HG03045 (cell line): ENCODE results near the gene RFNG.

ENCODE experiments used
- ATAC-seq: cut with Tn5 transposase; IDR thresholded peaks from one replicate; pipeline ENCODE4 v1.9.1; 2021; ENCODE audit warnings: mild to moderate bottlenecking, moderate library complexity; ENCODE audit not compliant: unreplicated experiment

The RFNG gene

DNA sequence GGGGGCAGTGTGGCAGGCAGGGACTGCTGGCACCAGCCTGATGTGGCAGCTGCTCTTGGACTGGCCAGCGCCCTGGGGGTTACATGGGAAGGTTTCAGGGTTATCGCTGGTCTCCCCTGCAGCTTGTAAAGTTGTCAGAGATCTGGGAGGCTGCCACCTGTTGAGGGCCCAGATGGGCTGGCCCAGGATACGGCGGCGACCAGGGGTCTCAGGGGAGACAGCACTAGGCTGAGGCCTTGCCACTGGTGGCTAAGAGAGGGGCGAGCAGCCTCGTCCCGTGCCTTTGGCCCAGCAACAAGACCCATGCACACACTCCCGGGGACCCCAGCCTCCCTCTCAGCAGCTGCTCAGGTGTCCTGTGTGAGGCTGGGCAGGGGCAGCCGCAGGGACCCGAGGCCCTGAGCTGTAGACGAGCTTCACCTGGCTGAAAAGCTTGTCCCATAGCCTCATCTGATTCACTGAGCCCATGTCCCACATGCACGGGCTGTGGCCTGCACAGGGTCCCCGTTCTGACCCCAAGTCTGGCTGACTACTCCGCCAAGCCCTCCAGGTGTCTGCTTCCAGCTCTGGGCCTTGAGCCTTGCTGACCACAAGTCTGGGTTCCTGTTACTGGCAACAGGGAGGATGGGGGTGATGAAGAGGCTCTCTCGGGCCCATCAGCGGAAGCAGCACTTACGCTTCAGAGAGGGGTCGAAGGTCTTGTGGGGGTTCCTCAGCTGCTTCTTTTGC, 7.8 kb upstream of the RFNG start:
- ATAC-seq = no peak

DNA sequence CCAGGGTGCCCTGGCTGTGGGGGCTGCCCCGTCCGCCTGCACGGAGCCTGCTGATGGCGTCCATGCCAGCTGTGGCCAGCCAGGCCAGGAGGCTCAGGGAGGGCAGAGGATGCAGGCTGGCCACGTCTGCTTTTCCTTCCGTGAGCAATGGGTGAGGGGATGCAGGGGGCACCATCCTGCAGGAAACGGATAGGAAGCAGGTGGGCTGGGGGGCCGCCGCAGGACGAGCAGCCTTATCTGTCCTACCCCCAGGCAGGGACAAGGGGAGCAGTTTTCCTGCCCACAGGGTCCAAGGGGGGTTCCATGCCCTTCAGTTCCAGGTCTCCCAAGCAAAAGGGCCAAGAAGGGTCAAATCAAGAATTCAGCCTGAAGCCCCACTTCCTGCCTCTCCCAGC, 7.2 kb upstream of the RFNG start:
- ATAC-seq = no peak

DNA sequence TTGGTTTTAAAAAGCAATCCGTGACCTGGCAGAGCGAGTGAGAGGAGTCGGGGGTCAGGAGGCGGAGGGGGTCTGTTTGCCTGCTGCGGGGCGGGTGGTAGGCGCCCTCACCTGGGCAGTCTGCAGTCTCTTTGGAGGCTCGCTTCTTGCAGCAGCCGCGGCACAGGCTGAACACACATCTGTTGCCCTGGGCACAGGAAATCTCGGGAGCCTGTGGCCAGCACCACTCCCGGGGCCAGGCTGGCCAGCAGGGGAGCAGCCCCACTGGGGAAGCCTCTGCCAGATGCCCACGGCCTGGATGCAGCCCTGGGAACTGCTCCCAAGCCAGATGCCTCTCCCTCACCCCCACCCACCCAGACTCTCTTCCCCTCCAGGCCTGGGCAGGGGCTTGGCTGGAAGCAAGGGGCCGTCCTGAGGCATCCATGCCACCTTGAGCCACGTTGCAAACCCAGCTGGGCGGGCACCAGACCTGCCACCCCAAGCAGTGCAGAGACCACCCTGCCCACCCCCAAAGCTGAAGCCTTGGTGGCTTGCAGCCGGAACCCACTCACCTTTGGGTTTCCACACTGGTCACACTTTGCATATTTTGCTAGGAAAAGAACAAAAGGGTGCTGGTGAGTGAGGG, 6.7 kb upstream of the RFNG start:
- no peak for ATAC-seq

DNA sequence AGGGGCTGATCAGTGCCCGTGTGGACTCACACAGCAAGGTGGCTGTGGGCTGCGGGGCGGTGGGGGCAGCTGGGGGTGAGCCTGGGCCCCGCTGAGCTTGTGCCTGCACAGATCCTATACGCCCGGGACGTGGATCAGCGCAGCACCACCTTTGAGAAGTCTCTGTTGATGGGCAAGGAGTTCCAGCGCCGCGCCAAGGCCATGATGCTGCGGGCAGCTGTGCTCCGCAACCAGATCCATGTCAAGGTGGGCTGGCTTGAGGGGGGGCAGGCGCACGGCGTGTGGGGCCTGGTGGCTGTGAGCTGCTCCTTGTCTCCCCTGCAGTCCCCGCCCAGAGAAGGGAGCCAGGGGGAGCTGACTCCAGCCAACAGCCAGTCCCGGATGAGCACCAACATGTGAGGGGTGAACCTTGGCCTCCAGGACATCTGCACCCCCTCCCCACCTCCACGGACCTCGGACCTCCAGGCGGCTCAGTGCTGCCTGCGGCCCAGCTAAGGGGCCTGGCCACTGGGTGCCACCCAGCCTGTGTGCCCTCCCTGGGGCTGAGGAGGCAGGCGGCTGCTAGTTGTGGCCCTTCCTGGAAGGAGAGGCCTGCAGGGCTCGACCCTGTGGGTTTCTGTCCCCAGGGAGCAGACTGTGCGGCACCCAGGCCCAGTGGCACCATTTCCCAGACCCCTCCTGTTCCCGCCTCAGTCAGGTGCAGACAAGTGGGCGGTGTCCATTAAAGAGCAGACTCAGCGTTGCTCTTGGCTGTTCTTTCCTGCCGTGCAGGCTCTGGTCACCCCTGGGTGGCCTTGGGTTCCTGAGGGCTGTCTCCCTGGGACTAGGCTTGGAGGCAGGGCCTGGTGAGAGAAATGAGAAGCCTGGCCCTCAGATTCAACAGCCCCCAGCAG, 5.4 kb upstream of the RFNG start:
- ATAC-seq = no peak

DNA sequence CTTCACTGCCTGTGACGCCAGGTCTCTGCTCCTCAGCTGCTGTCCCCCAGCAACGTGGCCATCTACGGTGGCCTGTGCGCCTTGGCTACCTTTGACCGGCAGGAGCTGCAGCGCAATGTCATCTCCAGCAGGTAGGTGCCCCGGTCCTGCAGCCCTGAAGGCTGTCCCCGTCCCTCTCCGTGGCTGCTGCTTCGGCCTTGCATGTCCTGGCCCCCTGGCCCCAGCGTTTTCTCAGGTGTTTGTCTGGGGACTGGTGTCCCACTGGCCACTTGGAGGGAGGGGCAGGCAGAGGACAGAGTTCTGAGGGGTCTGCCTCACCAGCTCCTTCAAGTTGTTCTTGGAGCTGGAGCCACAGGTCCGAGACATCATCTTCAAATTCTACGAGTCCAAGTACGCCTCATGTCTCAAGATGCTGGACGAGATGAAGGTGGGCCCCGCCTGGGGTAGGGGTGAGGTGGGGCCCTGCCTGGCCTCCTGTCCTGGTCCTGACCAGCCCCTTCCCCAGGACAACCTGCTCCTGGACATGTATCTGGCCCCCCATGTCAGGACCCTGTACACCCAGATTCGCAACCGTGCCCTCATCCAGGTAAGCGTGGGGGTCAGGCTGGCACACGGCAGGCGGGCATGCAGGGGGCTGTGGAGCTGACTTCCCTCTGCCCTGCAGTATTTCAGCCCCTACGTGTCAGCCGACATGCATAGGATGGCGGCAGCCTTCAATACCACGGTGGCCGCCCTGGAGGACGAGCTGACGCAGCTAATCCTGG, 4.5 kb upstream of the RFNG start:
- ATAC-seq = no peak

DNA sequence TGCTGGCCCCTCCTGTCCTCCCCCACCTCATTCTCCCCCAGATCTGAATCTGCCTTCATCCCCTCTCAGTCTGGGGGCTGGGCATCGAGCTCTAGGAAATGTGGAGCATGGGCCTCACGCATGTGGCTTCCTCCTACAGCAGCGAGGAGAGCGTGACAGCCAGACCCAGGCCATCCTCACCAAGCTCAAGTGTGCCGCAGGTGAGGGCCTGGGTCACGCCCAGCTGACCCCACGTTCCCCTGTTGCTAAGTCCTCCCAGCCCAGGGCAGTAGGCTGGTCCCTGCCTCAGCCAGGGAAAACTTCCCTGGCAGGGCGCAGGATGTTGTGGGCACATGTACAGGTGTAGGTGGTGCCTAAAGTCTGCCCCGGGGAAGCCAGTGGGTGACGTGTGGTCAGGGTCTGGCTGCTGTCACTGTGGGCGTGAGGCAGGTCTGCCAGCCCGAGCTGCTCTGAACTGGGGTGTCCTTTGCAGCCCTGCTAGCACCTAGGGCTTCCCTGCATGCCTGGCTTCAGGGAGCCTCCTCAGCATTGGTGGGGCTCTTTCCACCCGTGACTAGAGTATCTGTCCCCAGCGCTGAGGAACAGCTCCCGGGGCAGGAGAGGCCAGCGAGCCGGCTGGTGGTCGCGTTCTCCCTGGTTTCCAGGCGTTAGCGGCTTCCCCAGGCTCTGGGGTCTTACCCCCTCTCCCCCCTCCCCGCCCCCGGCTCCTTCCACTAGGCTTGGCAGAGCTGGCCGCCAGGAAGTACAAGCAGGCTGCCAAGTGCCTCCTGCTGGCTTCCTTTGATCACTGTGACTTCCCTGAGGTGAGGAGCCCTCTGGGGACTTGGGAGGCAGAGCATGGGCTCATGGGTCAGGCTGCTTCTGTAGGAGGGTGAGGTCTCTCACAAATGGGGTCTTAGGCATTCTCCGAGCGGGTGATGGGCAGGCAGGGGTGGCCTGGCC, 3.7 kb upstream of the RFNG start:
- no peak for ATAC-seq

DNA sequence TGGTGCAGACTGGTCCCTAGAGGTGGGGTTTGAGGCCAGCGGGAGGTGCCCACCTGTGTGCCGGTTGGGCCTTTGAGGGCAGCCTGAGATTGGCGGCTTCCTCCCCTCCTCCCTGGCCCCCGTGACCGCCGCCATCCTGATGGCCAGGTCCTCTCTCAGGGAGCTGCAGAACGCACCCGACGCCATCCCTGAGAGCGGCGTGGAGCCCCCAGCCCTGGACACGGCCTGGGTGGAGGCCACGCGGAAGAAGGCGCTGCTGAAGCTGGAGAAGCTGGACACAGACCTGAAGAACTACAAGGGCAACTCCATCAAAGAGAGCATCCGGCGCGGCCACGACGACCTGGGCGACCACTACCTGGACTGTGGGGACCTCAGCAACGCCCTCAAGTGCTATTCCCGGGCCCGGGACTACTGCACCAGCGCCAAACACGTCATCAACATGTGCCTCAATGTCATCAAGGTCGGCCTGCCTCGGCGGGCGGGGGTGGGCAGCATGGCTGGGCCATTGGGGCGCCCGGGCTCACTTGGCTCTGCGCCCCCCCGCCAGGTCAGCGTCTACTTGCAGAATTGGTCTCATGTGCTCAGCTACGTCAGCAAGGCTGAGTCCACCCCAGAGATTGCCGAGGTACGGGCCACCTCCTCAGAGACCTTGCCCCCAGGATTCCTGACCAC, 2.9 kb upstream of the RFNG start:
- ATAC-seq = no peak

DNA sequence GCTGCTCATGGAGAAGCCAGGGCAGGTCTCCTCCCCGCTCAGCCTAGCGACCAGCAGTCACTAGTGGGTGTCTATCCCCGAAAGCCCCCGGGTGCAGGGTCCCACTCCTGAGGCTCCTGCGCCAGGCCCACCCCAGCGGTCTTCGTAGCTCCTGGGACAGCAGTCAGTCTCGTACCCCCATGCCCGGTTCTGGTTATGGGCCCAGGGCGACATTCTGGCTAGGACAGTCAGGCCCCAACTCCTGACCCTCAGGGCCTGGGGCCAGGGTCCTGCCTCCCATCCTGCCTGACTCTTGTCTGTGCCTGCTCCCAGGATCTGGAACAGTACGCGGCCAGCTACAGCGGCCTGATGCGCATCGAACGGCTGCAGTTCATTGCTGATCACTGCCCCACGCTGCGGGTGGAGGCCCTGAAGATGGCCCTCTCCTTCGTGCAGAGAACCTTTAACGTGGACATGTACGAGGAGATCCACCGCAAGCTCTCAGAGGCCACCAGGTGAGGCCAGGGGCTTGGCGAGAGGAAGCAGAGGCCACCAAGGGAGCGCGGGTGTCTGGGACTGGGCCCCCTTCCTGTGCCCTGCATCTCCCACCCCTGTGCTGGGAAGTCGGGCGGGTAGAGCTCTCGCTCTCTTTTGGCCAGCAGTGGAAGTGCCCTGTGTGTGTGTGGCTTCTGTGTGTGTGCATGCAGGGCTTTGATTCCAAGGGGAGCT, 2.1 kb upstream of the RFNG start:
- ATAC-seq = no peak

DNA sequence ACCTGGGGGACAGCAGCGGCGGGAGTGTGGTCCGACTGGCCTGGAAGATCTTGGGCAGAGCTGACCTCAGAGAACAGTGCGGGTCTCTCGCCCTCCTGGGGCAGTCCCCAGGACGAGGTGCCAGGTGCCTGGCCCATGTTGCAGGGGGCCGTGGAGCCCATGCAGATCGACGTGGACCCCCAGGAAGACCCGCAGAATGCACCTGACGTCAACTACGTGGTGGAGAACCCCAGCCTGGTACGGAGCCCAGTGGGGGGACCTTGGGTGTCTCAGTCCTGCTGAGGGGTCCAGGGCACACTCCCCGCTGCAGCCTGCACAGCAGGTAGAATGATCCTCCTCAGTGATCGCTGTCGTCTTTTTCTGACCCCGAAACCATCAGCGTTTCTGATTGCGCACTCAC, 1.5 kb upstream of the RFNG start:
- no peak for ATAC-seq

DNA sequence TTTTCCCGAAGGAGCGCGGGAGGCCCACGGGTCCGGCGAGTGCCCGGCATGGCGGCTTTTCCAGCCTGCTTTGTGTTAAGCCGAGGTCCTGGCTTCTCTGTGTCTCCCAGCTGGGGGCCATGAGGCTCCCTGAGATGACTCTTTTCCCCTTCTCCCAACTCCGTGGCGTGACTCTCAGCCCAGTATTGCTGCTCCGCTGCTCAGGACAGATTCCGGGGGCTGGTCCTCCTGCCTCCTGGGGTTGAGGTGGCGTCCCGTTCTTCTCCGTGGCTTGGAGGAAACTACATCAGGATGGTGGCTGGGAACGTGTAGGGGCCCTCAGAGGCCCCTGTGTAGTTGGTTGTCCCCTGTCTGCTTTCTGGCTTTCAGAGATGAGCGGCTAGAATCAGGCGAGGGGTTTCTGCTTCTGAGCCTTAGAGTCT, 1.0 kb upstream of the RFNG start:
- ATAC-seq = no peak

DNA sequence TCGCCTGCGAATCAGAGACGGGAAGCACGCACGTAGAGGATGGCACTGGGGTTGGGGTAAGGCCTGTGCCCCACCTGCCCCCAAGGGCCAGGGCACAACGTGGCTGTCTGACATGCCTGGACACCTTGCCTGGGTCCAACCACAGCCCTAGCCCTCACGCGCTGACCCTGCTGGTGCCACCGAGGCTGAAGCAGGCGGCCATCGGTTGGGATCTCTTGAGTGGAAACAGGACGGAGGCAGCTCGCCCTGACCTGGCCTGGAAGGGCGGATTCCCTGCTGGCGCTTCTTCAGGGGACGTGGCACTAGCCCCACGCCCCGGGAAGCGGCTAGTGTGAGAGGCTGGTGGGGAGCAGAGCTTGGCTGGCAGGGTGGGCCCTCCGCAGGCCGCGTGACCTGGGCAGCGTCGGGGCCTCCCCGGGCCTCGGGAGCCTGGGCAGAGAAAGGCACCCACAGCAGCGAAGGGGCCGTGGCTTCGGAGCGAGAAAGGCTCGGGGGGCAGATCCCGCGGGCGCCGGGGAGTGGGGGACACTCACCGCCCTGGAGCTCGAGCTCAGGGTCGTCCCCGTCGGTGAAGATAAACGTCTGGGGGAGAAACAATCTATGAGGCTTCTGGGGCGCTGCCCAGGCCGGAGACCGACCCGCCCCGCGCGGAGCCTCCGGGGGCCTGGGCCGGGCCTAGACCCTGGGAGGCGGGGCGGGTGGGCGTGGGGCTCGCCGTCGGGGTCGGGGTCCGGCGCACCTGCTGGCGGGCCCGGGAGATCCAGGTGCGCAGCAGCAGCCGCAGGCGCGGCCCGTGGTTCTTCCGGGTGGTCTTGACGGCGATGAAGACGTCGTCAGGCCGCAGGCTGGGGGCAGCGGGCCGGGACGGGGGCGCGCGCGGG, 610 bp downstream of the RFNG start:
- no peak for ATAC-seq

DNA sequence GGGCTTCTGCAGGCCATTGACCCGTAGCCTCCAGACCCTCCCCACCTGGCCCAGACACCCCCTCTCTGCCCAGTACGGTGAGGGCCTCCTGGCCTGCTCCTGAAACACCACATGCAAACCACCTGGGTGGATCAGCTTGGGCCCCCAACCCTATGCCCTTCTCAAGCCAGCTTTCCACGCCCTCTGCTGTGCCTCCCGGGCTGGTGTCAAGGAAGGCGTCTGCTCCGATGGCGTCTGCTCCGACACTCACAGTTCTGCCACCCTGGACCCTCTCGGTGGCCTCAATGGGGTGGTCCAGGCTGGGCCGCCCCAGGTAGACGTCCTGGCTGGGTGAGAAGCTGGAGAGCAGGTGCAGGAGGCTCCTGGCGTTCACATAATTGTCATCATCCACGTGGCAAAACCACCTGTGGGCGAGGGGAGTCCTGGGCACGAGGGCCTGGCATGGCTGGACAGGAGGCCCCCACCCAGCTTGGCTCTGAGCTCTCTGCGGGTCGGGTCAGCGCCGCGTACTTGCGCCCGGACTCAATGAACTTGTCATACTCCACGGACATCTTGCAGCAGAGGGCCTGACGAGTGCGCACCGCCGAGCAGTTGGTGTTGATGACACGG, 1.4 kb downstream of the RFNG start:
- no peak for ATAC-seq

DNA sequence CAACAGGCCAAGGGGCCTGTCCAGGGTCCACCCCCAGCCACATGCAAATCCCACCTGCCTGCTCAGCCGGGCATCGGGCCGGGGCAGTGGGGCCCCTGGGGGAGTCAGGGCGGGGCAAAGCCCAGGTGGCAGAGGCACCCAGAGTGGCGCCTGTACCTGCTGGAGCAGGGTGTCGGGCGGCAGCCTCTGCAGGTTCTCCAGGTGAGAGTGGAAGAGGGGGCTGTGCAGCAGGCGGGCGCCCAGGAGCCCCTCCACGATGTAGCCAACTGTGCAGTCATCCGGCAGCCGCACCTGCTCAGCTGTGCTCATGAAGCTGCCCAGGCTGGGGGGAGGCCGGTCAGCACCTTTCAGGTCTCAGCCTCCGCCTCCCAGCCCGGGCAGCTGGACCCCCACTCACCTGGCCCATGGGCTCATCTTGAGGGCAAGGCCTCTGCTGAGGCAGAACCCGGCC, 2.1 kb downstream of the RFNG start:
- ATAC-seq = no peak

DNA sequence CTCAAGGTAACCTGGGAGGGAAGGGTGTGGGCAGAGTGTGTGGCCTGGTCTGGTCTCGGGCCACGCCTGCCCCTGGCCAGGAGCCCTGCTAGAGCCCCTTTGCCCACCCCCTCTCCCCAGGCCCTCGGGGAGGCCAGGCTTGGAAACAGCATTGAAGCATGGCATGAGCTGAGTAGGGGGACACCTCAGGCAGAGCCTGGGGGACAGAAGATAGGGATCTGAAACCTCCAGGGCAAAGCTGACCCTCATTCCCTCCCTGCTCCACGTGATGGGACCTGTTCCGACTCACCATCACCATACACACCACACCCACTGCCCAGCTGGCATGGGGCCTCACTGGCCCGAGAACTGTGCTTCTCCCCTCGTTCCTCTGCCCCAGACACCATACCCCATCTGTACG, 2.5 kb downstream of the RFNG start:
- no peak for ATAC-seq

DNA sequence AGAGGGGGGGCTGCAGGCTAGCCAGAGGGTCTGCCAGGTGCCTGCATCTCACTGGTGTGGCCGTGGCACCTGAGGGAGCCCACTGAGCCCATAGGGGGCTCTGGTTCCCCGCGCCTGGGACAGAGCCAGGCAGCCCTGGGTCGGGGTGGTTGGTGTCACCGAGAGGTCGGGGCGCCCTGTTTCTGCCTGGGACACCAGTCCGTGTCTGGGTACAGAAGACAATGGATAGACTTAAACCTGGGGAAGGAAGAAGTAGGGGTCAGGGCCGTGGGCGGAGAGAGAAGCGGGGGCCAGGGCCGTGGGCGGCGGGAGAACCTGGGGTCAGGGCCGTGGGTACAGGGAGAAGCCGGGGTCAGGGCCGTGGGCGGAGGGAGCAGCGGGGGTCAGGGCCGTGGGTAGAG, 3.0 kb downstream of the RFNG start:
- no peak for ATAC-seq

DNA sequence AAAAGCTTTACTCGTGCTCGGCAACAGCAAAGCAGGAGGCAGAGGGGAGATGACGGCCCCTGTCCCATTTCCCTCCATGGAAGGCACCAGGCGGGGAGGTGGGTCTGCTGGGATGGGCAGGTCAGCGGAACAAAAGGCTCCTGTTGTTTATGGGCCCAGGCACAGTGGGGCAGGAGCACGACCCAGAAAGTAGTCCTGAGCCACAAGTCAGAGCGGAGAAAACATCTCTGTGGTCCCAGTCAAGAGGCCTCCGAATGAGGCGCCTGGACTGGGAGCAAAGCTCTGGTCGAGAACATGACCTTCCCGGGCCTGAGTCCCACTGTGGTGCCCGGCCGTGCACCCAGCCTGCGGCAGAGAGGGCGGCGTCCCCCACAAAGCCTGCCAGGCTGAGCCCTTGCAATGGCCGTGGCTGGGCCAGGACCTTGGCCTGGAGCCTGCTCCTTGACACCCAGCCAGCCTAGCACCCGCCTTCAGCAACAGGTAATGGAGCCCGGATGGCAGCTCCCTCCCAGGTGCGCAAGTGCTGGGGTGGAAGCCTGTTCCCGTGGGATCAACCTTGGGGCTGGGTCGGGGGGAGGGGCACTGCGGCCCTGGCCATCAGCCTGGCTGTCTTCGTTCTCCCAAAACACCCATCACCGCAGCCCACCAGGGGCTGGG, 3.6 kb downstream of the RFNG start:
- ATAC-seq = no peak

DNA sequence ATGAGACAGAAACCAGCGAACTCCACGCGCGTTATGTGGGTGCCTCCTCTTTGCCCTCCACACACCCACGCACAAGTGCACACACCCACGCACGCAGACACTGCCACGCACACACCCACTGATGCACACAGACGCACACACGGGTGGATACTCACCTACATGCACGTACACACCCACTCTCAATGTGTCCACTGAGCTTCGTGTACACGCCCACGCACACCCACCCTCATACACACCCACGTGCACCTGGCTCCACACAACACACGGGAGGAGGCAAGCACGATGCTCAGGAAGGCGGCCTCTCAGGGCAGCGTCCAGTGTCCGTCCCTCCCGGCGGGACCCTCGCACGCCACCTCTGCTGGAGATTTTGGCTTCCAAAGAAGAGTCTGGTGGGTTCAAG, 4.2 kb downstream of the RFNG start:
- no peak for ATAC-seq
